GM21825 (cell line): ENCODE data around the gene LIN28A.
"Not testable (repeated sequence)": the region's sequence is repeated elsewhere in the genome, so short reads cannot be mapped to it uniquely, and the experiment has no call there.

ENCODE experiments used
- ATAC-seq: cut with Tn5 transposase; IDR thresholded peaks from one replicate; pipeline ENCODE4 v1.9.1; 2021; ENCODE audit warnings: mild to moderate bottlenecking, moderate library complexity; ENCODE audit not compliant: unreplicated experiment

Gene LIN28A, protein sequence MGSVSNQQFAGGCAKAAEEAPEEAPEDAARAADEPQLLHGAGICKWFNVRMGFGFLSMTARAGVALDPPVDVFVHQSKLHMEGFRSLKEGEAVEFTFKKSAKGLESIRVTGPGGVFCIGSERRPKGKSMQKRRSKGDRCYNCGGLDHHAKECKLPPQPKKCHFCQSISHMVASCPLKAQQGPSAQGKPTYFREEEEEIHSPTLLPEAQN

GRCh38 chr1:26410706-26411623 is at the start of gene LIN28A:
LIN28A (plus strand) TSS chr1:26410817; CDS start chr1:26410892, 75 bp downstream.
- no peak for ATAC-seq

DNA sequence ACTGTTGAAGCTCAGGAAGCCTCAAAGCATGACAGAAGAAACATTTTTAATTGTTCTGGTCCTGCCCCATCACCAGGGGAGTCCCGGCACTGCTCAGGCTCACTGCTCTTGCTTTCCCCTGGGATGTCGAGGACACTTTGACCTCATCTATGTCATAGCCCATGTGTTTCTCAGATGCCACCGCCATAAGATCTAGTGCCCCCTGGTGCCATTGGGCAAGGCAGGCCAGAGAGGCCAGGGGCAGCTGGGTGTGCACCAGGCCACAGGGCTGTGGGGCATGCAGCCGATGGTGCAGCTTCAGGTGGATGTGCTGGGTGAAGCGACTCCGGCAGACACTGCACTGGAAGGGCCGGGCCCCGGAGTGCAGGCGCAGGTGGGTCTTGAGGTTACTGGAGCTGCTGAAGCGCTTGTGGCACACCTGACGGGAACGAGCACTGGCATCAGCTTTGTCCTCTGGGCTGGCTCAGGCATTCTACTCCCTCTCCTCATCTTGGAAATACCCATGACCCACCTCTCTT is 49.0 kb upstream of the LIN28A start:
- ATAC-seq = no peak

DNA sequence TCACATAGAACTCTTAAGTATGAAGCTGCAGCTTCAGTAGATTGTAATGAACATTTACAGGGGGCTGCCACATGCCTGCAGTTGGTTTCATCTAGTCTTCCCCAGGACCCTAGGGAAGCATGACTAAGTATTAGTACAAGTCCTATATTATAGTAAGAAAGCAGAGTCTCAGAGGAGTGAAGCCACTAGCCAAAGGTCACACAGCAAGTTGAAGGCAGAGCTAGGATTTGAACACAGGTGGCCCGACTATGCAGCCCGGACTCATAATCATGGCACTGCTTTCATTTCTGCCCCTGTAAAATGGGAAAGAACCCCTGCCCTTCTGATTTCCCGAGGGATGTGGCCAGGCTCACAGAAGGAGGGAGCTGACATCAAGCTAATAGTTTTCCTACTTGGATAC is 48.3 kb upstream of the LIN28A start:
- ATAC-seq = no peak

GRCh38 chr1:26363549-26364448 is 46.8 kb upstream of the LIN28A start:
- ATAC-seq = peak; percentile 66

DNA sequence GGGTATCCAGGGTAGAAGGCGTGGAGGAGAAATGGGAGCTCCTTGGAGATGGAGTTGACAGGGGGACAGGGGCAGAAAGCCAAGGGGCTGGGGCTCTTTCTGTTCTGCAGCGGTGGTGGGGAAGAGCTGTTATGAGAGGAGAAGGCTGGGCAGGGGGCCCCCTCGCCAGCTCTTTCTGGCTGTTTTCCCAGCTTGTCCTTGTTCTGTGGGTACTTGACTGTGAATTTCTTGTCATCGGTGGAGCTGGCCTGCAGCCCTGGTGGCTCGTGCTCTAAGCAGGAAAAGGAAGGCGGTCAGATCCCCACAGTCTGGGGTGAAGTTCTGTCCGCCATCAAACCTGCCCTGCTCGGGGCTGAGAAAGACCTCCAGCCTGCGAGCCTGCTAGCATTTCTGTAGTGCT is 45.7 kb upstream of the LIN28A start:
- ATAC-seq = no peak

DNA sequence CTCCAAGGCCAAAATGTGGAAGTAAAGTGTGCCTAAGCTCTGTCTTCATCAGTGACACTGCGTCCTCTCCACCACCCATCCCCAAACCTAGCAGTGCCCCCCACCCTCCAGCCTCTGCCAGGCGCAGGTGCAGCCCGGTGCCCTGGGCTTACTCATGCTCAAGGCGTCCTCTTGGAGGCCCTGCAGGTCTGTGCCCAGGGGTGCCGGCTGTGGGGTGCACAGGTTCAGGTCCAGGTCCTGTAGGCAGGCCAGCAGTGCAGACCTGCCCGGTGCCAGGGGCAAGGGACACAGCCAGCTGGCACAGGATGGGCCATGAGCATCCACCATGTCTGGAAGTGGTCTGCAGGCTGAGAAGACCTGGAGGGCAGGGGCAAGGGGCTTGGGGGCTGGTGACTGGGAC is 43.2 kb upstream of the LIN28A start:
- no peak for ATAC-seq

DNA sequence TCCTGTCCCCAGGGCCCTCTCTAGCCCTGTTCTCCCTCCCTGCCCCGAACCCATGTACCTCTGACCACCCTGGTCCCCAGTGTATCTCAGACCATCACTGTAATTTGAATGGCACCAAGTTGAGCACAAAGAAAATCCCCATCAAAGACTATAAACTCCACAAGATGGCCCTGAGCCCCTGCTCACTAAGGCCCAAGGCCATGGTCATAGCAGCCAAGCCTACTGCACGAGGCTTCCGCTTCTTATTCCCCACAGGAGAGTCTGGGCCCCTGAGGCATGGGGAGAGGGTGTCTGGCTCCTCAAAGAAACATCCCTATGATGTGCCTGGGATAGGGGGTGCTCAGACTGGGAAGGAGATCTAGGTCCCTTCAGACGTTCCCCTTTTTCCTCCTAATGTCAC is 42.6 kb upstream of the LIN28A start:
- ATAC-seq = no peak

- ATAC-seq = no peak
Observed at GRCh38 chr1:26368486-26368885, 42.1 kb upstream of the LIN28A start.

GRCh38 chr1:26370591-26371382 is 39.8 kb upstream of the LIN28A start:
- ATAC-seq = no peak

GRCh38 chr1:26372039-26372438 is 38.6 kb upstream of the LIN28A start:
- no peak for ATAC-seq

DNA sequence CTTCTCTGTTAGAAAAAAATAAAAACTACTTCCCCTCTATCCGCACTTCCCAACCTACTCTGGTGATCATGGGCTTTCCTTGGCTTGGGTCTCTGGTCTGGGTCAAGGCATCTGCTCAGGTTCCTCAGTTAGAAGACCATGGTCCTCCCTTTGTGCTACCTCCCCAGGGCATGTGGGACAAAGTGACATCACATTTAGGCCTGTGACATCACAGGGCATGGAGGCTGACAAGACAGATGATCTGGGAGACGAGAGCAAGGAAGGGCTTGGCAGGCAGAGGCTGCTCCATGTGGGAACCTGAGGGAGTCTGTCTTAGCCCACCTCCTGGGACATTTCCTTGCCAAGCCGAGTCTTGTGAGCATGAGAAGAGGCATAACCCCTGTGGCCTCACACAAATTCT is 38.0 kb upstream of the LIN28A start, which contains the start of gene ZNF683:
Gene ZNF683 (minus strand): TSS at position 140 of the 400 bp plus-strand sequence. CDS start 4,179 bp downstream, outside the sequence.
- ATAC-seq = not testable (repeated sequence)

GRCh38 chr1:26373281-26373680 is 37.3 kb upstream of the LIN28A start:
- no peak for ATAC-seq

DNA sequence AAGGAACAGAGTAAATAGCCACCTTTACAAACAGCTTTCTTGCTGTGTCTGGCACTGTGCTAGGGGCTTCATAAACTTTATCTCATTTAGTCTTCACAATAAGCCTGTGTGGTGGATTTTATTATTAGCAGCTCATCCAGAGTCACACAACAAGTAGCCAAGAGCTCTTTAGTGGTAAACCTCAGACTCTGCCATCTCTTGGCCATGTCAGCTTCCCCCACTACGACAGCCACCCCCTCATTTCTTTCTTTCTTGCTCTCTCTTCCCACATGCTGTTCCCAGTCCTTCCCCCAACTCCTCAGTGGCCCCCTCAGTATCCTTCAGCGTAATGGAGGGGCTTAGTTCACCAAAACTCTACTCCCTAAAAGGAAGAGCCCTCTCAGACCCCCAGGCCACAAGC is 36.8 kb upstream of the LIN28A start:
- ATAC-seq = no peak

- not testable (repeated sequence) for ATAC-seq
Observed at GRCh38 chr1:26374361-26374760, 36.3 kb upstream of the LIN28A start.

DNA sequence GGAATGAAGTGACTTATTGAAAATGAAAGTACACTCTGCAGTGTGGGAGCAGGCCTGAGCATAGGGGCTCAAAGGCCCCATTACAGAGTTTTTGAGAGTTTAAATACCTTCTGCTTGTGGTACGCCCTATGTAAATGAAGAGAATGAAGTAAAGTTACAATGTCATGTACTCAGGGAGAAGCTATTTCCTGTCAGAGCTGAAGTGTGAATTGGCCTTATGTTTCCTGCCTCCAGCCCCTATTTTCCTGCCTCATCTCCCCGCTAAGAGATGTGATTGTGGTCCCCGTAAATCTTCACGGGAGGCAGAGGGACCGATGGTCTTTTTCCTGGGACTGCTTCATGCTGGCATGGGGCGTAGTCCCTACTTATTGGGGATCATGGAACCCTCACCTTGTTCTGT is 35.5 kb upstream of the LIN28A start:
- no peak for ATAC-seq

- no peak for ATAC-seq
Observed at GRCh38 chr1:26376050-26376449, 34.6 kb upstream of the LIN28A start.

DNA sequence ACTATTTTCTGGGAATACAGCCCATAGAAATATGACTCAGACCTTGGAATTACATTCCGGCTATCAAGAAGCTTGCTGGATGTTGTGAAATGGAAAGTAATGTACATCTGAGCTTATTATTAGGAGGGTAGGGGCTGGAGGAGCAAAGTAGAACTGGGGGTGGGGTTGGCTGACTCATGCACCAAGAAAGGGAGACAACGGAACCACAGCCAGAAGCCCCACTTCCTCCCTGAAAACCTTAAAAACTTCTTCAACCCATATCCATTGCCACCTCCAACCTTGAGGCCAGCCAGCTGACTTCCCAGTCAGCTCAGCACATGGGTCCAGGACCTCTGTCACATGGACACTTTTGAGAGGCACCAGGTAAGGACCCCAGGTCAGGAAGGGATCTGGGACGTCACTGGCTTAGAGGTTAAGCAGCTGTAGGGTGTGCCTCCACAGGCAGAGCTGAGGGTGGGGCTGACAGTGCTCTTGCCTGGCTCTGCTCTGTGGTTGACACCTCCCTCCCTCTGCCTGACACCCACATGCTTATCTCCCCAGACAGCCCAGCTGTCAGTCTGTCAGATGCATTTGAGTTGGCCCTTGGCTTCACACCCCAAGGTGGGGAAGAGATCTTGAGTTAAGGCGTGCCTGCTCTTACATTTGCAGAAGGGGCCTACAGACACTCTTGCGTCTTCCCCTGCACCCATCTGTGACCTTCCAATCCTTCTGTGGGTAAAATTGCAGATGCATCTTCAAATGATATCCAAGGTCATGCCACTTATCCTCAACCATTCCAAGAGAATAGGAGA is 32.3 kb upstream of the LIN28A start:
- no peak for ATAC-seq

- no peak for ATAC-seq
Observed at GRCh38 chr1:26378879-26379251, 31.8 kb upstream of the LIN28A start.

DNA sequence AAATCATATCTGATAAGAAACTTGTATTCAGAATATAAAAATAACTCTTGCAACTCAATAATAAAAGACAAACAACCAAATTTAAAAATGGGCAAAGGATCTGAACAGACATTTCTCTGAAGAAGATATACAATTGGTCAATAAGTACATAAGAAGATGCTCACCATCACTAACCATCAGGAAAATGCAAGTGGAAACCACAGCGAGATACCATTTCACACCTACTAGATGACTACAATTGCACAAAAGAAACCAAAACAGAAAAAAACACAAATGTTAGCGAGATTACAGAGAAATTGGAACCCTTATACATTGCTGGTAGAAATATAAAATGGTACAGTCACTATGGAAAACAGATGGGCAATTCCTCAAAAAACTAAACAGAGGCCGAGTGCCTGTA is 26.5 kb upstream of the LIN28A start:
- no peak for ATAC-seq
